ENCODE measurements around the gene MOSPD3.

GRCh38 chr7:100599911-100600729 is 12.2 kb upstream of the MOSPD3 start:
- TF ChIP-seq CTCF (optimal IDR thresholded peaks at IDR 0.05 in 1 of 3, IDR thresholded peaks at IDR 0.05 in 1 of 3, conservative IDR thresholded peaks at IDR 0.05 in 1 of 3; ENCODE audit: extremely low read depth in 1 of 3, insufficient read depth in 2 of 3, low read length in 3 of 3): peak in 1 of 3 experiments; percentile 17
- TF ChIP-seq EZH2 (IDR thresholded peaks at IDR 0.05; ENCODE audit: low read length): no peak
